ENCODE measurements around the gene ADORA1.

The ADORA1 gene

GRCh38 chr1:203095061-203095690 lies 32.4 kb upstream of the ADORA1 start:
- no peak for DNase-seq (ENCODE audit: low spot score)

- DNase-seq (ENCODE audit: low spot score): no peak
These were observed 31.0 kb upstream of the ADORA1 start for GRCh38 chr1:203096566-203096965.

DNA sequence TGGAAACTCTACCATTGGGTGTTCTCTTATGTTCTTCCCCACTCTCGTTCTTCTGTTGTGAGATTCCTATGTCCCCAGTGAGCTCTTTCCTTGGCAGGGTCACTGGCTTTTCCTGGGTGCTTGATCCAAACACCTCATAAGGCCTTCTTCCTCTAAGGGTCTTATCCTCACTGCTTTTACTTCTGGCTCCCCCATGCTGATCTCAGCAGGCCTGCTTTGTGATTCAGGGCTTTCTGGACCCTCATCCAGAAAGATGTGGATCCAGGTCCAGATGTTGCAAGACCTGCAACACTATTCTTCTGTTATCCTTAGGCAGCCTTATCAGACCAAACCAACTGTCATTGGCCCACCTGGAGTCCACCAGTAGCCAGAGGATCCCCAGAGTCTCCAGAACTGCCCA lies 30.5 kb upstream of the ADORA1 start:
- DNase-seq (ENCODE audit: low spot score): no peak

DNA sequence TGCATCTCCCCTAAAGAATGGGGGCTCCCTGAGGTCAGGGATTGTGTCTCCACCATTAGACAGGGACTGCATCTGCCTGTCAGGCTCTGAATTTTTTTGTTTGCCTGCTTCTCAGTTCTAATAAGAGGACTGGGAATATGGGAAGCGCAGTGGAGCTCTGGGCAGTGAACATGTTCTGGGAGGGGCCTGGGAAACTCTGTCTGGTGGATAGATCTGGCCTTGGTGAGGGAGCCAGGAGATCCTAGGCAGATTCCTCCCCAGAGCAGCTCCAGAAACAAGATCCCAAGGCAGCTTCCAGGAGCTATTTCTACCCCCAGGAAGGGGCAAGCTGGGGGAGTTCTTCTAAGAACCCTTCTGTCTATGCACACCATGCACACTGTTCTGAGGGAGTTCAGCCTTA lies 29.1 kb upstream of the ADORA1 start:
- no peak for DNase-seq (ENCODE audit: low spot score)

- no peak for DNase-seq (ENCODE audit: low spot score)
These were observed 28.5 kb upstream of the ADORA1 start for GRCh38 chr1:203098914-203099520.

DNA sequence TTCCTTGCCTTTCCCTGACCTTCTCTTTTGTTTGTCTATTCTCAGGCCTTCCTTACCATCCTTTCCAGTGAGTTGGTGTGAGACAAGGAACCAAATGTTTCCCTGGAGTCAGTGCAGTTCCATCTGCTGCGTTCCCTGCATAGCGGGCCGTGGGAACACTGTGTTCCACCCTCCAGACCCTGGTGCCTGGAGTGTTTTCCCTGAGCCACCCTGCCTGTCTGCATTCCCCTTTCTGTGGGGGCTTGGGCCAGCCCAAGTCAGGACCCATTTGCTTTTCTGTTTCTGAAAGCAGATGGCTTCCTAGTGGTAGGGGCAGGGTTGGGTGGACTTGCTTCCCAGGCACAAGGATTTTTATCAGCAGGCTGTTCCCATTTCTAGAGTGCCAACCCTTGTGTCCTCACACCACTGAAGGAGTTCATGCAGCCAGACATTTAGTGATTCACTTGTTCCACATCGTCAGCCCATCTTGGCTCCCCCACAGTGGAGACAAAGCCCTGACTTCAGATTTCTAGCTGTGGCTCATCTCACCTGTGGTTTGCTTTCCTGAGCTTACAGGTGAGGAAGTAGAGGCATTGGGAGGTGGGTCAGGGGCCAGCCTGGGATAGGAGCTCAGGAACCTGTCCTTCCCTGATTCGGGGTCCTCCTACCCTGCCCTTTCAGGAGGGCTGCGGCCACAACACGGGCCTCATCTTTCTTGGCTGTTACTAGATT lies 27.6 kb upstream of the ADORA1 start:
- no peak for DNase-seq (ENCODE audit: low spot score)

- no peak for DNase-seq (ENCODE audit: low spot score)
These were observed 27.0 kb upstream of the ADORA1 start for GRCh38 chr1:203100516-203100869.

GRCh38 chr1:203101813-203102634 lies 25.5 kb upstream of the ADORA1 start:
- DNase-seq (ENCODE audit: low spot score): no peak

DNA sequence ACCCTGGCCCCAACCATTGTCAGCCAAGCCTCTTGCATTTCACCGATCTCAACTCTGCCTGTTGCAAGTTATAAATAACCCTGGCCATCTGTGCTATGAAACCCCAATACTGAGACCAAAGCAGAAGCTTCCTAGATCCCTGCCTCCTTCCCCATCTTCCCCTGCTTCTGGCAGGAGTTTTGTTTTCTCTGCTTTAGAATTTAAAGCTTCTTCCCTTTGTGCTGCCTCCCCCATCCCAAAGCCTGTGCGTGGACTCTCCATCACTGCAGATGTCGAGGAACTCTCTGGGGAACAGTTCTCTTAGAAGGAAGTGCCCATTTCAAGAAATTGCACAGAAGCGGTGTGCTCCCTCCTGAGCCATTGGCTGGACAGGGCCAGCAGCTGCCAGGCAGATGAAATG lies 24.3 kb upstream of the ADORA1 start:
- no peak for DNase-seq (ENCODE audit: low spot score)

DNA sequence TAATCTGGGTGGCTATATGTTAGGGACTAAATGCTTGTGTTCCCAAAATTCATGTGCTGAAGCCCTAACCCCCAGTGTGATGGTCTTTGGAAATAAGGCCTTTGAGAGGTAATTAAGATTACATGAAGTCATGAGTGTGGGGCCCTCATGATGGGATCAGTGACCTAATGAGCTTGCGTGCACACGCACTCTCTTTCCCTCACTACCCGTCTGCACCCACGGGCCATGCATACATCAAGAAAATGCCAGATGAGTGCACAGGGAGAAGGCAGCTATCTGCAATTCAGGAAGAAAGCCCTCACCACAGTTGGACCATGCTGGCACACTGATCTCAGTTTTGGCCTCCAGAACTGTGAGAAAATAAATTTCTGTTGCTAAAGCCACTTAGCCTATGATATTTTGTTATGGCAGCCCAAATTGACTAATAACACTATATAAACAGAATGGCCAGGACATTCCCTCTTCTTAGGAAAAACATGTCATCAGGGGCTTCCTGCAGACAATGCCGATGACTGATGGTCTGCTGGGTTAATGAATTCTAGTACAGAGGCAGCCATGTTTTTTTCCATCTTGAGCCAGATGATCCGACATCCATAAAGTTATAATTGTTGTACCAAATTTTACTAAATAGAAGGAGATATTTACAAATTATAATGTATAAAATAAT lies 23.6 kb upstream of the ADORA1 start:
- no peak for DNase-seq (ENCODE audit: low spot score)

DNA sequence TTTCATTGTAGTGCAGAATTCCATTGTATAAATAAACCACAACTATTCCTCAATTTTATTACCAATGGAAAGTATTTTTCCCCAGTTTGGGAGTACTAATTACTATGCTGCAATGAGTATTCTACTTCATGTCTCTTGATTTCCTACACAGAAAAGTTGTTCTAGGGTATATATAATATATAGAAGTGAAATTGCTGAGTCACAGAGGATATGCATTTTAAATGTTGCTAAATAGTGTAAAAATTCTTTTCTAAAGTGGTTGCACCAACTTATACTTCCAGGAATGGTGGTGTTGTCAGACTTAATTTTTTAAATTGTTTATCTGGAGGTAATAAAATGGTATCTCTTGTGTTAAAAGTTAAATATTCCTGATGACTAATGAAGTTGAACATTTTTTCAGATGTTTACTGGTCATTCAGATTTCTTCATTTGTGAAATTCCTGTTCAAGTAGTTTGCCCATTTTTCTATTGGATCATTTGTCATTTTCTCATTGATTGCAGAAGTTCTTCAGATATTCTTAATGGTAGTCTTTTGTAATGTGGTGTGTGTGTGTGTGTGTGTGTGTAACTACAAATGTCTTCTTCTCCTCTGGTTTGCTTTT lies 22.6 kb upstream of the ADORA1 start:
- no peak for DNase-seq (ENCODE audit: low spot score)

GRCh38 chr1:203112475-203112874 lies 15.1 kb upstream of the ADORA1 start:
- no peak for DNase-seq (ENCODE audit: low spot score)

- no peak for DNase-seq (ENCODE audit: low spot score)
These were observed 14.2 kb upstream of the ADORA1 start for GRCh38 chr1:203113308-203113707.

DNA sequence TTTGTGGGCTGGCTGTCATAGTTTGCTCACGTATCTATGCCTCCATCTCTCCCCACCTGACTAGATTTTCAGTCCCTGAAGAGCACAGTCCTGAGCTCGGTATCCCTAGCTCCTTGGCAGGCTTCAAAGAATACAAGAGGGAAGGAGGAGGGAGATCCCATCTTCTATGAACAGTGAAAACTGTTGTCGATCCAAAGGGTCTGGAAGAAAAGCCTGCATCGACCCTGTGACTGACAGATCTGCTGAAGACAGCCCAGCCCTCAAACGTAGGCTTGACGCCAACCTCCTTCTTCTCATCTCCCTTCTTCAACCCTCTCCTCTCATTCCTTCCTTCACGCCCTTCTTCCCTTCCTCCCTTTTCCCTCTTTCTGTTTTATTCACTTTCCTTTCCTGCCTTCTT lies 13.3 kb upstream of the ADORA1 start:
- DNase-seq (ENCODE audit: low spot score): no peak

DNA sequence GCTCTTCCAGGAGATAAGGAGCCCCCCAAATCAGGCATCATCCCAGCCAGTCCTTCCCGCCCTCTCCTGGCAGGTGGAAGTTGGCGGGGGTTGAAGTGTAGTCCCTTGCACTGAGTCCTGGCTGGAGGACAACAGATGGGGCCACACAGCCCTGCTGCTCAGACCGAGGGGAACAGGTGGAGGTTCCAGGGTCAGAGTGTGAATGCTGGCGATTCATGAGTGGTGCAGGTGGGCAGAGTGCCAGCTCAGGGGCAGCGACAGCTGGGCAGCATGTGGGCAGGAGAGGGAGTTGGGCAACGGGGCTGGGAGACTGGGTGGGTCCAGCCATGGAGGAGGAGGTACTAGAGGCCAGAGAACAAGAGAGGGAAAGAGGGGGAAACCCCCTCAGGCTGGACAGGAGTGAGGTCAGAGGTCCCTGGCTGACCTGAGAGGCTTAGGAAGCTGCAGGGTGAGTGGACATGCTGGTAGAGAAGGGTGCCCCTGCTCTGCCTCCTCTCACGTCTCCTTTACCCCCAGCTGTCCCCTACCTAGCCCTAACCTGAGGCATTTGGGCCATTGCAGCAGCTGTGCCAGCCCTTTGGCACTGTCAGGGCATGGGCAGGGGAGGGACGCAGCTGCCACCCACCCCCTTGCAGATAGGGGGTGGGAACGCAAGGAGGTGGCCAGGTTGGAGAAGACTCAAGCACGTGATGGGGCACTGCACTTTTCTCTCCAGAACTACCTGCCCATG lies 11.3 kb upstream of the ADORA1 start:
- no peak for DNase-seq (ENCODE audit: low spot score)

- peak; percentile 89 for DNase-seq (ENCODE audit: low spot score)
These were observed 9.6 kb upstream of the ADORA1 start for GRCh38 chr1:203117611-203118575.

DNA sequence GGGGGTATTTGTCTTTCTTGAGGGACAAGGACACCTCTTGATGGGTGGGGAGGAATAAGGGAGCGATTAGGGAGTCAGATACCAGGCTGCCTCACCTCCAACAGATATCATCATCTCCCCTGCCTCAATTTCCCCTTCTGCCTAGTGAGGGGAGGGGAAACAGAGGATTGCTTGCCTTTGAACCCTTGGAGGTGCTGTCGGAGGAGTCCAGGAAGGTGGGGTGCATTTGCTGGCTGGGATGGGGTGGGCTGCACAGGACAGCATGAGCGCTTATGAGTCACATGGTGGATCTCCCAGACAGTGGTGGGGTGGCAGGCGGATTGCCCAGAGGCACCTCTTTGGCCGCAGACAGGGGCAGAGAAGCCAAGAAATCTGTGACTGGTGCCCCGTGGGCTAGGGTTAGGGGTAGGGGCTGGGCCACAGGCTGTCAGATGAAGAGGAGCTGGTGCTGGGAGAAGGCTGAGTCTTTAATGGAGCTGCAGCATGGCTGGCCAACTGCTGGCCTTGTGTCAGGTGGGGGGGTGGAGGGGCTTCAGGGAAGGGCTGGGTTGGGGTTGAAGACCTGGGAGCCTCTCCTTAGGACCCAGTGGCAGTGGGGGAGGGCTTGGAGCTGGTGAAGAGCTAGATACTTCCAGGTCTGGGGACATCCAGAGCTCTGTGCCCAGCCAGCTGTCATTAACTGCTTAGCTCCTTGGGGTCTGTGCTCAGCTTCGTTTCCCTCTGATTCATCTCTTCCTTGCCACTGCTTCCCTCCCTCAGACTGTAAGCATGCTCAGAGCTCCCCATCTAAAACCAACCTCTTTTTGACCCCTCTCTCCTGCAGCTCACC lies 7.0 kb upstream of the ADORA1 start:
- no peak for DNase-seq (ENCODE audit: low spot score)

- no peak for DNase-seq (ENCODE audit: low spot score)
These were observed 6.1 kb upstream of the ADORA1 start for GRCh38 chr1:203121186-203122015.

Data from HuH-7 (cell line).